Smooth muscle cell of the brain vasculature (primary cell): ENCODE measurements around the gene TXNDC5.
"Not testable (repeated sequence)": the region's sequence is repeated elsewhere in the genome, so short reads cannot be mapped to it uniquely, and the experiment has no call there.

Experiments used
- DNase-seq: peaks from one replicate; pipeline ENCODE4 v3.0.0-alpha.2; 2012; ENCODE audit warnings: low read depth, low spot score

TXNDC5 gene

DNA sequence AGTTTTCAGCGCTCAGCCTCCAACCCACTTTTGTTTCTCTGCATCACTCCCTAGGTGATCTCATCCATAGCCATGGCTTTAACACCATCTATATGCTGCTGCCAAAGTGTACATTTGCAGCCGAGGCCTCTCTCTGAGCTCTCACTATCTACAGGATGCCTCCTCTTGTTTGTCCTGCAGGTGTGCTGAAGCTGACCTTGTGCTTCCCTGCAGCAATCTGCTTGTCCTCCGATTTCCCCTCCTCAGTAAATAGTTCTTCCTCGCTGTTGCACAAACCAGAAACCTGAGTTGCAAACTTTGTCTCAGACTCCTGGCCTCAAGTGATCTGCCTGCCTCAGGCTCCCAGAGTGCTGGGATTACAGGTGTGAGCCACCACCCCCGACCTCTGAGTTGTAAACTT lies 3.7 kb upstream of the TXNDC5 start:
- DNase-seq: no peak

DNA sequence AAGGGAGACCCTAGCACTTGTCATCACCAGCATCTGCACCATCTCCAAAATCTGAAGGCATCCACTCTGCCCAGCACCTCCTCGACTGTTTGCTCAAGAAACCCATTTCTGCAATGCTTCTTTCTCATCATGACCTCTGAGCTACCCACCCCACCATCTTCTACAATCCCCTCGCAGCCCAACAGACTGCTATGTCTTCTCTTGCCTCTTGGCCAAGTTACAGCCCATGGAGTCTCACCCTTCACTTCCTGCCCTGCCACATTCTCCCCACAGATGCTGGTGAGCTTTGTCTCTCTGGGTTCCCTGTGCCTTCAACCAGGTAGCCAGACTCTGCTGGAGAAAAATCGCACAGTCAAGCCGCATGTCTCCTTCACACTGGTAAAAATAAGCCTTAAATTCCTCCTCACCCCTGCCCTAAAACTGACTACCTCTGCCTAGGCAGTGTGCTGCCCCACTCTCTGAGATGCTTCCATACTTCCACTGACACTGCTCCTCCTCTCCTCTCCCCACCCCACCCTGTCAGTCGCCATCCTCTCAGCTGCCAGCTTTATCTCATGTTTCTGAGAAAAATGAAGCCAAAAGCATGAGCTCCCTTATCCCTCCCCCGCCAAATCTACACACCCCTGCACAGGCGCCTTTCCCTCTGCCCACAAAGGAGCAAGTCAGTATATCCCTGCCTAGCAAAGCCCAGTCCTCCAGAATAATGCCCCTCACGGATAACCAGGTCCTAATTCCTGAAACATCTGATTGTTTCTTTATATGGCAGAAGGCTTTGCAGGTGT lies 2.3 kb upstream of the TXNDC5 start:
- DNase-seq: no peak

DNA sequence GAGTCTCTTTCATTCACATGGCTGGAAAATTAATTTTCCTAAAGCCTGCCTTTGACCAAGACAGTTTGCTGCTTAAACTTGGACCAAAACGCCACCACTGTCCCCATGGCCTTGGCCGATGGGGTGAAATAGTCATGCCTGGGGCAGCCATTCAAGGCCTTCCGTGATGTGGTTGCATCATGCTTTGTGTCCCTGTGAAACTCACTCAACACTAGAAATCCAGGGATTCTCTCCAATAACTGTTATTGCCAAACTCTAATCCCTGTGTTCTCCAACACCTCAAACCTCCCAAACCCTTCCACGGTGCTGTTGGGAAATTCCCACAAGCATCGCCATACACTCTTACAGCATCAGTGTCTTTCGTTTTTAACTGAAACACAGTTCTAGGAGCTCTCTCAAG lies 1.4 kb upstream of the TXNDC5 start:
- DNase-seq: no peak

DNA sequence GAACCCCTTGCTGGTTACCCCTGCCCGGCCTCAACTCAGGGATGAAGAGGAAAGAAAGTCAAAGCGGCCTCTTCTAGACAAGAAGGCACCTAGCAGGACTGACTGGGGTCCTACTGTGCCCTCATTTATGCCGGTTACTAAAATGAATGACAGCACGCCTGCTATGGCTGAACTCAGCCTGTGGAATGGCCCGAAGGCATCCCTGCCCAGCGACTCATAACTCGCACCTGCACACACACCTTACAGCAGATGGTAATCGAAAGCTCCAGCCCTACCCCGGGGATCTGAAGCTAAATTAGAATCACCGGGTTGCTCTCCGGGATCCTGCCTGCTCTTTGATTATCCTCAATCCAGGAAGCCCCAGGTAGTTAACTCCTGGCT lies 747 bp upstream of the TXNDC5 start:
- no peak for DNase-seq

DNA sequence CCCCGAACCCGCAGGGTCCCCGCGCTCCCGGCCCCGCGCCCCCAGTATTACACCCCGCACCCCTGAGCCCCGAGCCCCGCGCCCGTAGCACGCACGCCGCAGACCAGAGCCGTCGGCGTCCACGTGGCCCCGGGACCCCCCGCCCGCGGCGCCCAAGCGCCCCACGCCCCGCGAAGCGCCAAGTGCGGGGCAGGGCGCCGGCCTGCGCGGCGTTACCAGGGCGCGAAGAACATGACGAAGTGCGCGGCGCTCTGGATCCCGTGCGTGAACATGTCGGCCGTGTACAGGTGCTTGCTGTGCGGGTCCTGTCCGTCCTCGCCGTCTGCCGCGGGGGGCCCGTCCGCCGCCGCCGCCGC lies 312 bp downstream of the TXNDC5 start:
- DNase-seq: no peak

DNA sequence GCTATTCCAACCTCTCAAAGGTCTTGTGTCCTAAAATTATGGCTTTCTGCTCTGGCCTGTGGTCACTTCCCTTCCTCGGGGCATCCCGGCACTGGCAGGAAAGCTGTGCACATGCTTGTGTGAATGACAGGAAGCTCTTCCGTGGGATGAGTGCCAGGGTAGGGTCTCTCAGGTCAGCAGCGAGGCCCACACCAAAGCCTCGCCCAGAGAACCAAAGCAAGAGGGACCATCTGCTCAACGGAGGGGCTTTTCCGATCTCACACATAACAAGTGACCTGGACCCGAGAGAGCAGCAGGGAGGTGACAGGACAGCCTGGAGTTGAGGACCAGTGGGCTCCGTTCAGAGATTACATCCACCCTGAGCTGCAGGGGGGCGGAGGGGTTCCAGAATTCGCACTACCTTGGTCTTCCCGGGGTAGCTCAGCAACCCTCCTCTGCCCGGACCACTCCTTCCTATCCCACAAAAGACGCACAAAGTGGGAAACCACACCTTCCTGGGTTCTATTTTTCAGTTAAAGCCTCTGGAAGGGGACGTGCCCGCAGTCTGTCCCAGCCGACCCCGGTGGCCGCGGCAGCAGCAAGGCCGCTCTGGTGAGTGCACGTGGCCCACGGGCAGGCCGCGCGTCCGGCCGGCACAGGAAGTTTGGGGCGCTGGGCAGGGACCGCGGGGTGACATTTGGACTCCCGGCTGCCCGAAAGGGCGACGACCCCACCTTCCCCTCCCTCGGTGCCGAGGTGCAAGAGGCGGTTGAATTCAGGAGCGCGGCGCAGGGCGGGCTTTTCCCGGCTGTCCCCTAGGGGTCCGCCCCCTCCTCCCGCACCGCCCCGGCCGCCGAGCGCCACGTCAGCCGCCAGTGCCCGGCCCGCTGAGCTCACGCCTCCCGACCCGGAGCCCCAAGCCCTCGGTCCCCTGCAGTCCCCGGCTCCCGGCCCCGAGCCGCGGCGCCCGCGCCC lies 988 bp downstream of the TXNDC5 start:
- no peak for DNase-seq

DNA sequence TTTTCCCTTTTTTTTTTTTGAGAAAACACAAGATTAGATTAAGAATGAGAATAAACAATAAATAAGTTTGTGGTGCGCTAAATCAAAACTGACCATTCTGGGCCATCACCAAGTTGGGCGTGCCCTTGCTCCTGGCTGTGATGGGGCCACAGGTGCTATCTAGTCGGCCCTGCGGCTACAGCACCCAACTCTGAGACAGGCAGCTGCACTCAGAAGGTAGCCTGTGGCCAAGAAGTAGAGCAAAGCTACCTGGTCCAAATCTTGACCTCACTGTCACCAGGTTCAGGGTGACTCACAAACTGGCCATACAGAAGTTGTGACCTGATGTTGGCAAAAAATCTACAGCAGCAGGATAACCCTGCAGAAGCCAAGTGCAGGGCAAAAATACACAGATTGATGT lies 3.4 kb downstream of the TXNDC5 start:
- no peak for DNase-seq

DNA sequence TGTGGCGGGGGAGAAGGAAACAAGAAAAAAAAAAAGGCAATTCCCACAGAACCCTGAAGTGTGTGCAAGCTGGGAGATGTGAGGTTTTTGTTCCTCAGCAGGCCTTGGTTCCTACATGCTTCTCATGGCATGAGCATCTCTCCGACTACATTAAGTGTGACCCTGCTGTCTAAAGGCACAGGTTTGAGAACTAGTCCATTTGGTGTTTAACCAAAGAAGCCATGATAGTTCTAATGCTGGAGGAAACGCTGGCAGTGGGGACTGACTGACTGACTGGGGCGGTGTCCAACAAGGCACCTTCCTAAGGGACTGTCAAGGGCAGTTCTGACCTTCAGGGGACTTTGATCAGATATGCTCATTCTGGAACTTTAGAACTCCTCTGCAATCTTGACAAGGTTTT lies 3.8 kb downstream of the TXNDC5 start:
- no peak for DNase-seq

DNA sequence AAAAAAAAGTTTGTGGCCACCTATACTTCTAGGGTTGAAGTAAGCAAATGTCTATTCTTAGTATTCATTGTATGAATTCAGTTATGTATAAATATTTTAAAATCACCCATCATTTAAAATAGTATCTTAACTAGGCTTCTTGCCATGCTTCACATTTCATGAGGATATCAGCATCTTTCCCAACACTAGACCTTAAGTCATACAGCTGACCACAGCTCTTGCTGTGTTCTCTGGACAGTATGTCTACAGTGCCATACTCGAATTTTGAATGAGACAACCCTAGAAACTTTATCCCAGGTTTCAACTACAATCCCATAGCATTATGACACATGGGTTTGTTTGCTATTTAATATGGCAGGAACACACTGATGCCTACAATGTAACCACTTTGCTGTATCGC lies 5.2 kb downstream of the TXNDC5 start:
- no peak for DNase-seq

DNA sequence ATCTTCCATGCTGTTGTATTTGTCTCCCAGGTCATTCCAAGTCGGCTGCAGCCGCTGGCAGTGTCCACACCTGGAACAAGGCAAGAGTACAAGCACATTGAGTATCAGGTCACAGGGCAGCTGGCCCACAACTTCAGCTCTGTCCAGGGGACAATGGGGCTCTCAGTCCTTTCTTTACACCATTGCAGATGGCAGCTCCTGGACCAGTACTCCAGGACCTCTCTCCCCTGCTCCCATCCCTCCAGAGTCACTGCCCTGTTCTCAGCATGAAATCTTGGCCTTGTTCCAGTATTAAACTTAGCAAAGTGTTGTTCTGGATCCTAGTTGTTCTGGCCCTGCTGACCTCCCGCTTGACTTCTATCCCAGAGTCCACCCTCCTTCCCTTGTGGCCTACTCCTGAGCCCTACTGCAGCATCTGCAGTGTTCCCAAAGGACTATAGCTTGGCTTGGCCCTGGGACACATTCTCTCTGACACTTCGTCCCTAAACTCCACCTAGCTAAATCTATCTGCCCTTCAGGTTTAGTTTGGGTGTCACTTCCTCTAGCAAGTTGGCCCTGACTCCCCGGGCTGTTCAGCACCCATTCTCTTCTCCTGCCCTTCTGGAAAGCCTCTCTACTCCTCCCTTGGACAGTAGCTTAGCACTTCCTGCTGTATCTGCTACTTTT lies 5.8 kb downstream of the TXNDC5 start:
- no peak for DNase-seq

DNA sequence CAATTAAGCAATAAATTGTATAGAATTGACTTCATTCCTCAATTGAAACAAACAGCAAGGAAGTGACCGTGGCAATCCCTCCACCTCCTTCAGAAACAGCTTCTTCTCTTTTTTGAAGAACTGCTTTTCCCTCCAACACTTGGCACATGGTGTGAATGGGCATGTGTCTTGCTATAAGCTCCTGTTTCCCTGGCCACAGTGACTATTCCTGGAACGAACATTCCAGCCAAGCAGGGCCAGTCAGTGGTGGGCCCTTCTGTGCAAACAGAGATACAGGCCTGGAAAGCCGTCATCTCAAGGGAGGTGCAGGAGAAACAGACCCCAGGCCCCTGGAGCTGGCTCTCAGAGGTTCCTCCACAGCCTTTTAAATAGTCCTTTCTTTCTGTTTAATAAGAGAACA lies 6.9 kb downstream of the TXNDC5 start:
- no peak for DNase-seq

DNA sequence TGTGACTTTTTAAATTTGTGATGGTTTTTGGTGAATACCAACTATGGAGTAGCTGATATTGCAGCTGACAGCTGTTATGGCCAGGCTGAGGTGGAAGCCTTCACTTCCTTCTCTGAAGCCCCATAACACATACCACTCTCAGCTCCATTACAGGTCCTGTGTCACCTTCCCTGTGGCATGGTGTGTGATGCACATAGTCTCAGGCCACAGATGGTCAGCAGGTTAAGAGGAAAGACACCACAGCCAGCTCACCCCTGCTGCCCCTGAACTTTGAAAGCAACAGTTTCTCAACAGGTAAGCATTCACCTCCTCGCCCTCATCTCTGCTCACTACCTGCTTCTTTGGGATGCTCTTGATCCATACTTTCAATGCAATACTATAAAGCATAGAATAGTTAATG lies 7.7 kb downstream of the TXNDC5 start:
- no peak for DNase-seq

DNA sequence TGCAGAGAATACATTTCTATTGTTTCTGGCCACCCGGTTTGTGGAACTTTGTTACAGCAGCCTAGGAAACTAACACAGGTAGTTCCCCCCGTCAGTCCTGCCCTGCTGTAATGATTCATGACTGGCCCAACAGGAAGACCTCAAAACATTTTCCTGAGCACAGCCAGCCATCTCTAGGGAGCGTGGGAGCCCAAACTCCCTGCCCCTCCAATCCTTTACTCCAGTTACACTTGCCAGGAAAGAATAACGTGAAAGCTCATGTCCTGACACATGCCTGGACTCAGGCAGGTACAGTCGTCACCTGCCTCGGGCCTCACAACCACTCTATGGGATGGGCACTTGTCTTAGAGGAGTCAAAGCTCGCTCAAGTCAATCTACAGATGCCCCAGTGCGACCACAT lies 8.4 kb downstream of the TXNDC5 start:
- DNase-seq: no peak

DNA sequence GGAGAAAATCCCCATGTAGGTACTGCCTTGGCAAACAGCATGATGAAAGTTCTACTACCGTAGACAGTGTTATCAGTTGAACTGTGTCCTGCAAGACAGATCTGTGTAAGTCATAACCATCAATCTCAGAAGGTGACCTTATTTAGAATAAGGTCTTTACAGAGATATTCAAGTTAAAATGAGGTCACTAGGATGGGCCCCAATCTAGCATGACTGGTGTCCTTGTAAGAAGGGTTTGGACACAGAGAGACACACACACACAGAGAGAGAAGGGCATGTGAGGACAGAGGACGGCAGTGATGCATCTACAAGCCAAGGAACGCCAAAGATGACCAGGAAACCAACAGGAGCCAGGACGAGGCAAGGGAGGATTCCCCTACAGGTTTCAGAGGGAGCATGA lies 8.8 kb downstream of the TXNDC5 start:
- no peak for DNase-seq

DNA sequence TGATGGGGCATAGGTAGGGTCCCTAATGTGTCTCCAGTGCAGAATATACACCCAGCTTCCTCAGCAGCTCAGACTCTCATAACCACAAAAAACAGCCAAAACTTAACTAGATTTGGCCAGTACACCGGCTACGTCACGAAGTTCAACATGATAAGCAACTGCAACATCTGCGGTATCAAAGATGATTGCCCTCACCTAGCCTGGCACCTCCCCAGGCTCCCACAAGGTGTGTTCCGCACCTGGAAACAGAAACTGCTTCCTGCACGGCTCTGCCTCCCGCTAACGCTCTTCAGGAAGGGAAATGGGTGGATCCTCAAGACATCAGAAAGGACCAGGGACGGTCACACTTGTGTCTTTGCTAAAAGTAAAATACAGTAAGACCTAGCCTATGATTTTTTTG lies 9.5 kb downstream of the TXNDC5 start:
- DNase-seq: no peak

DNA sequence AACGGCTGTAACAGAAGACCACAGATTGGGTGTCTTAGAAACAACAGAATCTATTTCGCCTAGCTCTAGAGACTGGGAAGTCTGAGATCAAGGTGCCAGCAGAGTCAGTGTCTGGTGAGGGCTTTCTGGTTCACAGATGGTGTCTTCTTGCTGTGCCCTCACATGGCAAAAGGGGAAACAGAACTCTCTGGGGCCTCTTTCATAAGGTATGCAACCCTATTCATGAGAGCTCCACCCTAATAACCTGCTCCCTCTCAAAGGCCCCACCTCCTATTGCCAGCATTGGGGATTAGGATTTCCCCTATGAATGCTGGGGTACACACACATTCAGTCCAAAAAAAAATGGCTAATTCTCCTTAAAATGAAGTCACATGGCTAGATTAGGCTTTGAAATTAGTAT lies 10.0 kb downstream of the TXNDC5 start:
- no peak for DNase-seq

DNA sequence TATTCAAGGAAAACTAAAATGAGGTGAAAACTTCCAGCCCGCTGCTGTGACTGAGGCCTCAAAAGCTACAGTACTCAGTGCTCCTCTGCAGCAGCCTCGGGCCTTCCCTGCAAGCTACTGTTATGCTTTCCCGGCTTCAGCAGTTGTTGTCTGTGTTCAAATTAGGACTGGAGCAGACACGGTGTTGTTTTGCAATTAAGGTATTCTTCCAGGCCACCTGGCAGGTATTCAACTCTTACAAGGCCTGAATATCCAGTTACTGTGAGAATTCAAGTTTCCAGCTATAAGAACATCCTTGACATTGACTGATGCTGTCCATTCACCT lies 10.7 kb downstream of the TXNDC5 start:
- DNase-seq: no peak

DNA sequence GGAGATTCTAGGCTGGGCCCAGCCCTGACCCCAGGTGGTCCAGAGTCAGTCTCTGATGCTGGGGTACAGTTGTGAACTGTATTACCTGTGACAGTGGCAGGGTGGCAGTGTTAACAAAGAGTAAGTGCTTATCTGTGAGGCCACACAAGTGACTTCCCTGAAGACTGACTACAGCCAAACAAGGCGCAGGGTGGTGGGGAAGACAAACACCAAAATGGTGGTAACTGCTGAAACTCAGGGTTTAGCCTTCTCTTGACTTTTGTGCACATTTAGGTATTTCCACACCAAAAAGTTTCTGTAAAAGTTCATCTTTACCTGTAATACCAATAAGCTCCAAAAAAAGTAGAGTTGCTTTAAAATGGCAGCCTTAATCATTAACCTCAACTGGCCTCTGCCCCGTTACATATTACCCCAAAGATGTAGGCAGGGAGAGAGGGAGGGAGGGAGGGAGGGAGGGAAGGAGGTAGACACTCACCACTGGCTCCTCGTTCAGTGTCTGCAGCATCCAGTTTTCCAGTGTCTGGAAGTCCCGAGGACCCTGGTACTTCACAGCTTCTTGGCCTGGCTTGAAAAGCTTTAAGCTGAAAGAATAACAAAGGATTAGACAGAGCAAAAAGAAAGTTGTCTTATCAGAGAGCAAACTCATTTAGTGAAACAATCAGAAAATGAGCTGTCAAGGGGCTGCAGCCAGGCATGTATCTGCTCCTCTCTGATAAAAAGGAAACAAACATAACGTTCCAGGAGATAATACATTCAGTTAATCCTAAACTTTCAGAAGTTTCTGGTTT lies 11.3 kb downstream of the TXNDC5 start:
- DNase-seq: no peak

DNA sequence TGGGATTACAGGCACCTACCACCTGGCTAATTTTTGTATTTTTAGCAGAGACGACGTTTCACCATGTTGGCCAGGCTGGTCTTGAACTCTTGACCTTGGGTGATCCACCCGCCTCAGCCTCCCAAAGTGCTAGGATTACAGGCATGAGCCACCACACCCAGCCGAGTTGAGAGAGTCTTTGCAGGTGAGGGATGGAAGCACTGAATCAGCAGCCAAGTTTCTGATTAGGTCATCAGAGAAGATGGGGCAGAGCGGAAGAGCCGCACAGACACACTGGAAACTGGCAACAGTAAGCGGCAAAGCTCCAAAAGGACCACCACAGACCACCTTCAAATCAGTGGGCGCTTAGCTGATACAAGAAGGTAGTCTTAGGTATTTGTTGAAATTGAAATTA lies 12.4 kb downstream of the TXNDC5 start:
- not testable (repeated sequence) for DNase-seq

DNA sequence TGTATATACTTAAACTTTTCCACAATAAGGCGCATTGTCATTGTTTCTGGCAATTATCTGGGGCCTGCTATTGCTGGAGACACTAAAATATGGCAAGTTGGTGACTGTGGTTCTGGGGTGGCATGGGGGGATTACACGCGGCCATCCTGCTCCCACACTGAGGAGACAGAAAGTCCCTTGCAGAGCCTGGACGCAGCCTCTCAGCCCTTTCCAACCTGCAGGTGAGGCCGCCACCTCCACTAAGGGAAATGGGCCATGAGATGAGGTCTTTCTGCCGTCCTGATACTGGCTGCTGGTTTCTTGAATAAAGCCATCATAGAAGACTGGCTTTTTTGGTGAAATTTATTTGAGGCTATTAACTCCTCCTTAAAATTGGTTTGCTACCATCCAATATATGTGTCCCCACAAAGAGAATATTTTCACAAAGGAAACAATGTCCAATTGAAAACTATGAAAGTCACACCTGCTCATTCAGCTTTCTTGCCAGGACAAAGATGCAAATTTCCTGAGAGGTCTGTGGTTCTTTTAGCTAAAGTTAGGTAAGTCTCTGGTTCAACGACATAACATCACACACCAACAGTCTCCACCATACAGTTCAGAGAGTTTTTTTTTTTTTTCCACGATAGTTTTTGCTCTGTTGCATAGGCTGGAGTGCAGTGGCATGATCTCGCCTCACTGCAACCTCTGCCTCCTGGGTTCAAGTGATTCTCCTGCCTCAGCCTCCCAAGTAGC lies 13.0 kb downstream of the TXNDC5 start:
- DNase-seq: no peak

DNA sequence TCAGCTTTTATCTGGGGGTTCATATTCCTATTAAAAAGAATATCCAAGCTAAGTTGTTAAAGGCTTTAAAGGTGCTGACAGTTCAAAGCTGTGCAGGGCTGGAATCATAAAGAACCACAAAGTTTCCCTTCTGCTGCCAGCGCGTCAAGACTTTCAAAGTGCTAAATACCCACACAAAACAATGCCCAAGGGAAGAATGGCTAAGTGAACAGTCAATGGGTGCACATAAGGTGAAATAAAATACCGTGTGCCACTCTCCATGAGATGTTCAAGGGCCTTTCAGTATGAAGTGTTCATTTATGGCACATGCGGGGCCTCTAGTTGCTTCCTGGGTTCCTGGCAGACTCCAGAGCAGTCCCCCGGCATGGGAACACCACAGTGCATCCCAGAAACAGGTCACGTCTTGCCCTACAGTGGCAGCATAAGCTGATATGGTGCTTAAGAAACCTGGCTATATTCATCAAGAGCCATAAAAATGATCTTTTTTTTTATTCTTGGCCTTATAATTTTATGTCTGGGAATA lies 14.1 kb downstream of the TXNDC5 start:
- DNase-seq: no peak
